ENCODE data around the gene WNT5A.

Gene WNT5A

DNA sequence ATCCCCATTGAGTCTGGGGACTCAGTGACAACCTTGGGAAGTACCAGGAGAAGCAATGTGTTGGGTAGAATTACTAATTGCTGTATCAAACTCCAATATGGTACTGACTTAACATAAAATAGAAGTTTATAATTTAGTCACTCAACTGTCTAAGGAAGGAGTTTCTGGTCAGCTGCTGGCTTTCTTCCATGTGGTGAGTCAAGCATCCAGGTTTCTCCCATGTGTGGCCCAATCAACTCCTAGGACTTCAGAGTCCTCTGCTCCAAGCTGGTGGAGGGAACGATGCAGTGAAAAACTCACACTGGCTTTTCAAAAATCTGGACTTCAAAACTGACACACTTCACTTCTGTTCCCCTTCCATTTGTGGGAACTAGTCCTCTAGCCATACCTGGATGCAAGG, 25.2 kb downstream of the WNT5A start:
- TF ChIP-seq CREB1 (IDR thresholded peaks at IDR 0.05; ENCODE audit: low read depth) (no peak), TEAD4 (IDR thresholded peaks at IDR 0.05) (no peak), ZBTB7A (IDR thresholded peaks at IDR 0.05; ENCODE audit: low read depth) (no peak), TAF1 (IDR thresholded peaks at IDR 0.05; ENCODE audit: low read depth) (no peak), FOXM1 (IDR thresholded peaks at IDR 0.05; ENCODE audit: borderline replicate concordance, low read depth) (no peak), RAD21 (IDR thresholded peaks at IDR 0.05; ENCODE audit: low read depth) (no peak), TCF12 (IDR thresholded peaks at IDR 0.05; ENCODE audit: low read depth) (no peak), EP300 (IDR thresholded peaks at IDR 0.05; ENCODE audit: borderline replicate concordance) (no peak), YY1 (IDR thresholded peaks at IDR 0.05; ENCODE audit: low read depth) (no peak), EGR1 (IDR thresholded peaks at IDR 0.05) (no peak), CEBPB (IDR thresholded peaks at IDR 0.05) (no peak), NFIC (IDR thresholded peaks at IDR 0.05) (no peak)
- TF ChIP-seq, protein P1, sequence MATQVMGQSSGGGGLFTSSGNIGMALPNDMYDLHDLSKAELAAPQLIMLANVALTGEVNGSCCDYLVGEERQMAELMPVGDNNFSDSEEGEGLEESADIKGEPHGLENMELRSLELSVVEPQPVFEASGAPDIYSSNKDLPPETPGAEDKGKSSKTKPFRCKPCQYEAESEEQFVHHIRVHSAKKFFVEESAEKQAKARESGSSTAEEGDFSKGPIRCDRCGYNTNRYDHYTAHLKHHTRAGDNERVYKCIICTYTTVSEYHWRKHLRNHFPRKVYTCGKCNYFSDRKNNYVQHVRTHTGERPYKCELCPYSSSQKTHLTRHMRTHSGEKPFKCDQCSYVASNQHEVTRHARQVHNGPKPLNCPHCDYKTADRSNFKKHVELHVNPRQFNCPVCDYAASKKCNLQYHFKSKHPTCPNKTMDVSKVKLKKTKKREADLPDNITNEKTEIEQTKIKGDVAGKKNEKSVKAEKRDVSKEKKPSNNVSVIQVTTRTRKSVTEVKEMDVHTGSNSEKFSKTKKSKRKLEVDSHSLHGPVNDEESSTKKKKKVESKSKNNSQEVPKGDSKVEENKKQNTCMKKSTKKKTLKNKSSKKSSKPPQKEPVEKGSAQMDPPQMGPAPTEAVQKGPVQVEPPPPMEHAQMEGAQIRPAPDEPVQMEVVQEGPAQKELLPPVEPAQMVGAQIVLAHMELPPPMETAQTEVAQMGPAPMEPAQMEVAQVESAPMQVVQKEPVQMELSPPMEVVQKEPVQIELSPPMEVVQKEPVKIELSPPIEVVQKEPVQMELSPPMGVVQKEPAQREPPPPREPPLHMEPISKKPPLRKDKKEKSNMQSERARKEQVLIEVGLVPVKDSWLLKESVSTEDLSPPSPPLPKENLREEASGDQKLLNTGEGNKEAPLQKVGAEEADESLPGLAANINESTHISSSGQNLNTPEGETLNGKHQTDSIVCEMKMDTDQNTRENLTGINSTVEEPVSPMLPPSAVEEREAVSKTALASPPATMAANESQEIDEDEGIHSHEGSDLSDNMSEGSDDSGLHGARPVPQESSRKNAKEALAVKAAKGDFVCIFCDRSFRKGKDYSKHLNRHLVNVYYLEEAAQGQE (IDR thresholded peaks at IDR 0.05; ENCODE audit: low read depth): no peak
- TF ChIP-seq, protein P2, sequence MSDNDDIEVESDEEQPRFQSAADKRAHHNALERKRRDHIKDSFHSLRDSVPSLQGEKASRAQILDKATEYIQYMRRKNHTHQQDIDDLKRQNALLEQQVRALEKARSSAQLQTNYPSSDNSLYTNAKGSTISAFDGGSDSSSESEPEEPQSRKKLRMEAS (IDR thresholded peaks at IDR 0.05): no peak
- TF ChIP-seq, protein P3, sequence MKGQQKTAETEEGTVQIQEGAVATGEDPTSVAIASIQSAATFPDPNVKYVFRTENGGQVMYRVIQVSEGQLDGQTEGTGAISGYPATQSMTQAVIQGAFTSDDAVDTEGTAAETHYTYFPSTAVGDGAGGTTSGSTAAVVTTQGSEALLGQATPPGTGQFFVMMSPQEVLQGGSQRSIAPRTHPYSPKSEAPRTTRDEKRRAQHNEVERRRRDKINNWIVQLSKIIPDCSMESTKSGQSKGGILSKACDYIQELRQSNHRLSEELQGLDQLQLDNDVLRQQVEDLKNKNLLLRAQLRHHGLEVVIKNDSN (IDR thresholded peaks at IDR 0.05): no peak

DNA sequence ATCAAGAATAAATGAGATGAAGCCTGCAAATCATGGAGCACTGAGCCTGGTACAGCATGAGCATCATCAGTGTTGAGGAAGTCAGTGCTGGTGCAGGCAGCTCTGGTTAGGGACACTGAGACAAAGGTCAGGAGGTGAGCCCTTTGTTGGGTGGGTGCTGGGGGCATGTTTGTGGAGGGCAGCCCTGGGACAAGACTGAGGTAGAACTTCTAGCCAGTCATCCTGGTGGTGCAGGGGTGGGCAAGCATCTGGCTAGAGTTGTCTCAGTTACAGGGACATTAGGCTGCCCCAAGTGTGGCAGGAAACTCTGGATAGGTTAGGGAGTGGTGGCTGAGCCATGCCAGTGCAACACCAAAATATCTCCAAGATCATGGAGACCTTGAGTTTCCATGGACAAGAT, 27.3 kb downstream of the WNT5A start:
- TF ChIP-seq TAF1 (IDR thresholded peaks at IDR 0.05; ENCODE audit: low read depth) (no peak), RAD21 (IDR thresholded peaks at IDR 0.05; ENCODE audit: low read depth) (no peak), EGR1 (IDR thresholded peaks at IDR 0.05) (no peak), YY1 (IDR thresholded peaks at IDR 0.05; ENCODE audit: low read depth) (no peak), TCF12 (IDR thresholded peaks at IDR 0.05; ENCODE audit: low read depth) (no peak), NFIC (IDR thresholded peaks at IDR 0.05) (no peak), CREB1 (IDR thresholded peaks at IDR 0.05; ENCODE audit: low read depth) (no peak), FOXM1 (IDR thresholded peaks at IDR 0.05; ENCODE audit: borderline replicate concordance, low read depth) (no peak), CEBPB (IDR thresholded peaks at IDR 0.05) (no peak), ZBTB7A (IDR thresholded peaks at IDR 0.05; ENCODE audit: low read depth) (no peak), TEAD4 (IDR thresholded peaks at IDR 0.05) (no peak), EP300 (IDR thresholded peaks at IDR 0.05; ENCODE audit: borderline replicate concordance) (no peak)
- TF ChIP-seq, protein P2 (IDR thresholded peaks at IDR 0.05): no peak
- TF ChIP-seq, protein P1 (IDR thresholded peaks at IDR 0.05; ENCODE audit: low read depth): no peak
- TF ChIP-seq, protein P3 (IDR thresholded peaks at IDR 0.05): no peak

DNA sequence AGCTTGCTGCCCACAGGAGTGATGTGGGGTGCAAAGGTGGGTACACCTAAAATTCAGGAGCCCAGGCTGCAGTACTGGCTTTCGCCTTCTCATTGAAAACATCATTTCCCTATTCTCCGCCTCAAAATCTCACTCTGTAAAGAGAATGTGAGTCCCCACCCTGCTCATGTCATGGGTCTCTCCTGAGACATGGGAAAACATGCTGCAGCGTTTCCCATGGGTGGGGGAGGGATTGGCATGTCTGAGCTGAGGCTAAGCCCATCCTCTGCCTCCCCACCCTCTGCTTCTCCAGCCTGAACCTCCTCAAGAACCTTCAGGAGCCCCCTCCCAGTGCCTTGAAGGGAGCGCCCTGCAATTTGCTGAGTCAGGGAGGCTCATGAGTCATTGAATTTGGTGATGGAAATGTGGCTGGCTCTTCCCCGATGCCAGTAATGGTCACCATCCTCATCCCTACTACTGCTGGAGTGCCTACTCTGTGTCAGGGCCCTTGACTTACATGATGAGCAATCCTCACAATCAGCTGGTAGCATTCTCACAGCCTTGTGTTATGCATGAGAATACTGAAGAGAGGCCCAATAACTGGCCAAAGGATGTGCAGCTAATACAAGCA, 28.8 kb downstream of the WNT5A start:
- TF ChIP-seq CEBPB (IDR thresholded peaks at IDR 0.05) (no peak), EGR1 (IDR thresholded peaks at IDR 0.05) (no peak), TAF1 (IDR thresholded peaks at IDR 0.05; ENCODE audit: low read depth) (no peak), RAD21 (IDR thresholded peaks at IDR 0.05; ENCODE audit: low read depth) (no peak), NFIC (IDR thresholded peaks at IDR 0.05) (no peak), TCF12 (IDR thresholded peaks at IDR 0.05; ENCODE audit: low read depth) (no peak), YY1 (IDR thresholded peaks at IDR 0.05; ENCODE audit: low read depth) (no peak), TEAD4 (IDR thresholded peaks at IDR 0.05) (no peak), FOXM1 (IDR thresholded peaks at IDR 0.05; ENCODE audit: borderline replicate concordance, low read depth) (no peak), EP300 (IDR thresholded peaks at IDR 0.05; ENCODE audit: borderline replicate concordance) (no peak)
- TF ChIP-seq, protein P2 (IDR thresholded peaks at IDR 0.05): no peak
- TF ChIP-seq, protein P3 (IDR thresholded peaks at IDR 0.05): no peak
- TF ChIP-seq, protein P1 (IDR thresholded peaks at IDR 0.05; ENCODE audit: low read depth): no peak

All from Ishikawa (cell line).